OCI-LY7 (cell line): ENCODE measurements around the gene CFAP69.

Source experiments
- EZH2phosphoT487 ChIP-seq: fragments of 200-600 bp; sonication (generic); IDR thresholded peaks from 2 replicates; pipeline ENCODE4 v1.6.1; 2018; ENCODE audit warnings: low read depth, borderline replicate concordance, mild to moderate bottlenecking, mixed run types, antibody characterized with exemption, low read length, moderate library complexity, mixed read lengths
- TF ChIP-seq, protein P1 (sequence below): fragments of 200-600 bp; sonication (generic); conservative IDR thresholded peaks from 2 replicates; pipeline ENCODE4 v1.5.1; 2014; ENCODE audit warnings: mild to moderate bottlenecking, antibody characterized with exemption, low read length, moderate library complexity, mixed read lengths

DNA sequence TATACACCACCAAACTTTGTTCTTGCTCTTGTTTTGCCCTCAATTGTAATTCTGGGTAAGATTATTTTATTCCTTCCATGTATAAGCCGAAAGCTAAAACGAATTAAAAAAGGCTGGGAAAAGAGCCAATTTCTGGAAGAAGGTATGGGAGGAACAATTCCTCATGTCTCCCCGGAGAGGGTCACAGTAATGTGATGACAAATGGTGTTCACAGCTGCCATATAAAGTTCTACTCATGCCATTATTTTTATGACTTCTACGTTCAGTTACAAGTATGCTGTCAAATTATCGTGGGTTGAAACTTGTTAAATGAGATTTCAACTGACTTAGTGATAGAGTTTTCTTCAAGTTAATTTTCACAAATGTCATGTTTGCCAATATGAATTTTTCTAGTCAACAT is 12.5 kb upstream of the CFAP69 start:
- TF ChIP-seq, protein P1, sequence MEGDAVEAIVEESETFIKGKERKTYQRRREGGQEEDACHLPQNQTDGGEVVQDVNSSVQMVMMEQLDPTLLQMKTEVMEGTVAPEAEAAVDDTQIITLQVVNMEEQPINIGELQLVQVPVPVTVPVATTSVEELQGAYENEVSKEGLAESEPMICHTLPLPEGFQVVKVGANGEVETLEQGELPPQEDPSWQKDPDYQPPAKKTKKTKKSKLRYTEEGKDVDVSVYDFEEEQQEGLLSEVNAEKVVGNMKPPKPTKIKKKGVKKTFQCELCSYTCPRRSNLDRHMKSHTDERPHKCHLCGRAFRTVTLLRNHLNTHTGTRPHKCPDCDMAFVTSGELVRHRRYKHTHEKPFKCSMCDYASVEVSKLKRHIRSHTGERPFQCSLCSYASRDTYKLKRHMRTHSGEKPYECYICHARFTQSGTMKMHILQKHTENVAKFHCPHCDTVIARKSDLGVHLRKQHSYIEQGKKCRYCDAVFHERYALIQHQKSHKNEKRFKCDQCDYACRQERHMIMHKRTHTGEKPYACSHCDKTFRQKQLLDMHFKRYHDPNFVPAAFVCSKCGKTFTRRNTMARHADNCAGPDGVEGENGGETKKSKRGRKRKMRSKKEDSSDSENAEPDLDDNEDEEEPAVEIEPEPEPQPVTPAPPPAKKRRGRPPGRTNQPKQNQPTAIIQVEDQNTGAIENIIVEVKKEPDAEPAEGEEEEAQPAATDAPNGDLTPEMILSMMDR, result no peak
- no peak for TF ChIP-seq EZH2phosphoT487
